Uterus (tissue), 2 donors: ENCODE measurements around the gene ZNF784.

ENCODE experiments used
- CTCF ChIP-seq, 4 experiments: fragments of 200-600 bp in 2 of 4; fragments of 450-650 bp in 2 of 4; sonication (generic) in 2 of 4; IDR thresholded peaks; one replicate each; pipeline ENCODE4 v1.5.1; 2016 to 2019; ENCODE audit warnings: antibody characterized with exemption in 4 of 4, mild to moderate bottlenecking in 2 of 4, moderate library complexity in 1 of 4
- POLR2A ChIP-seq, 2 donors: fragments of 450-650 bp; IDR thresholded peaks; one replicate each; pipeline ENCODE4 v1.6.1; 2016; ENCODE audit warnings: antibody characterized with exemption in 2 of 2, mild to moderate bottlenecking in 1 of 2, moderate library complexity in 1 of 2

GRCh38 chr19:55611983-55612645 lies 12.3 kb downstream of the ZNF784 start:
- TF ChIP-seq CTCF (IDR thresholded peaks at IDR 0.05) (no peak), POLR2A (IDR thresholded peaks at IDR 0.05) (no peak)
